Measurements from ENCODE around the gene CARMIL1.

The CARMIL1 gene

DNA sequence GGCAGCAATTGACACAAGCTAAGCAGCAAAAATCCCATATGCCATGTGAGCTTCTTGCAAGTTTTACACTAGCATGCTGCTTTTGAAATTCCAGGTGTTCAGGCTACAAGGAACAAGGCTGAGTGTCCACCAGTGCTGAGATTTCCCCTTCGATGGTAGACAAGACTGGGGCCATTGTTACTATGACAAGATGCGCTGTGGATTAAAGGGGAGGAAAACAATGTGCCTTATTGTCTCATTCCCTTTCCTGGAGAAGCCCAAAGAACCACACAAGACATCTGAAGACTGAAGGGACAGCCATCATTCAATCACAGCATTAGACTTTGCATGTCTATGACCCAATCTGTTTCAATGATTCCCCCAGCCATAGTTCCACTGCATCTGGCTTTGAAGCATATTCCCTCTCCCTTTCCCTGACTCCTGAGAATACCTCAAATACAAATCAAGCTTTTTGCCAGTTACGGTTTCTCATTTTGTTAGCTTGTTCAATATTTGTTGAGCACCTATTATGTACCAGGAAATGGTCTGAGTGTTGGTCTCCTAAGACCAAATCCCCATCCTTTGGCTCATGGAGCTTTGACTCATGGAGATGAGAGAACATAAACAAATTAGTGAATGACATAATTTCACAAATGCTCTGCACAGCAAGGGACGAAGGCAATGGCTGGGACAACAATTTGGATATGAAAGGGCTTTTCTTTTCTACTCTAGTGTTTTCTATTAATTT, 349.5 kb downstream of the CARMIL1 start:
- no peak overlapping the region for H3K4me3 ChIP-seq (ENCODE audit: severe bottlenecking)
- no peaks in the 10 kb centered on the region for H3K9me3 ChIP-seq (ENCODE audit: severe bottlenecking)
- no peak for ATAC-seq (ENCODE audit: low read depth)
- no peak for DNase-seq (ENCODE audit: low spot score)
- H3K27ac ChIP-seq (ENCODE audit: poor library complexity, severe bottlenecking), result no peak overlapping the region
- TF ChIP-seq, protein P1, sequence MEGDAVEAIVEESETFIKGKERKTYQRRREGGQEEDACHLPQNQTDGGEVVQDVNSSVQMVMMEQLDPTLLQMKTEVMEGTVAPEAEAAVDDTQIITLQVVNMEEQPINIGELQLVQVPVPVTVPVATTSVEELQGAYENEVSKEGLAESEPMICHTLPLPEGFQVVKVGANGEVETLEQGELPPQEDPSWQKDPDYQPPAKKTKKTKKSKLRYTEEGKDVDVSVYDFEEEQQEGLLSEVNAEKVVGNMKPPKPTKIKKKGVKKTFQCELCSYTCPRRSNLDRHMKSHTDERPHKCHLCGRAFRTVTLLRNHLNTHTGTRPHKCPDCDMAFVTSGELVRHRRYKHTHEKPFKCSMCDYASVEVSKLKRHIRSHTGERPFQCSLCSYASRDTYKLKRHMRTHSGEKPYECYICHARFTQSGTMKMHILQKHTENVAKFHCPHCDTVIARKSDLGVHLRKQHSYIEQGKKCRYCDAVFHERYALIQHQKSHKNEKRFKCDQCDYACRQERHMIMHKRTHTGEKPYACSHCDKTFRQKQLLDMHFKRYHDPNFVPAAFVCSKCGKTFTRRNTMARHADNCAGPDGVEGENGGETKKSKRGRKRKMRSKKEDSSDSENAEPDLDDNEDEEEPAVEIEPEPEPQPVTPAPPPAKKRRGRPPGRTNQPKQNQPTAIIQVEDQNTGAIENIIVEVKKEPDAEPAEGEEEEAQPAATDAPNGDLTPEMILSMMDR (IDR thresholded peaks at IDR 0.05; ENCODE audit: poor library complexity, severe bottlenecking), result no peak
- H3K27me3 ChIP-seq (ENCODE audit: insufficient read depth, poor library complexity, severe bottlenecking), result no peaks in the 10 kb centered on the region
- no peaks in the 10 kb centered on the region for H3K4me1 ChIP-seq (ENCODE audit: insufficient read depth, poor library complexity, severe bottlenecking)
- no peaks in the 10 kb centered on the region for H3K36me3 ChIP-seq (ENCODE audit: low read depth)

DNA sequence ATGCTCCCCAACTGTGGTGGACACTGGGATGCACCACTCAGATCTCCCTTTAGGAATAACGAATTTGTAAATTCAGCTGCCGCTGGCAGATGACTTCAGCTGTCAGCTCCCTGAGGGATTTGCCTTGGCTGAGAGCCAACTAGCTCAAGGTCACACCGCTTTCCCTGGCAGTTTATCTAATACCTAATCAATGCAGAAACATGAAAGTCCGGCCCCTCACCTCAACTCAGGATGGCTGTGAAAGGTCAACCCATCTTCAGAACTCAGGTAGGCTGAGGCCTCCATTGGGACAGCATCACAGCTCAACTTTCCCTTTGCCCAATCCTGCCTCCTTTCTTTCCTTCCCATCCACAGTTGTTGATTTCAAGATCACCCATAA, 350.0 kb downstream of the CARMIL1 start:
- Histone ChIP-seq H3K27ac (ENCODE audit: poor library complexity, severe bottlenecking) (no peak overlapping the region), H3K27me3 (ENCODE audit: insufficient read depth, poor library complexity, severe bottlenecking) (no peaks in the 10 kb centered on the region), H3K4me3 (ENCODE audit: severe bottlenecking) (no peak overlapping the region), H3K36me3 (ENCODE audit: low read depth) (no peaks in the 10 kb centered on the region), H3K4me1 (ENCODE audit: insufficient read depth, poor library complexity, severe bottlenecking) (no peaks in the 10 kb centered on the region), H3K9me3 (ENCODE audit: severe bottlenecking) (no peaks in the 10 kb centered on the region)
- ATAC-seq (ENCODE audit: low read depth), result no peak
- TF ChIP-seq, protein P1 (IDR thresholded peaks at IDR 0.05; ENCODE audit: poor library complexity, severe bottlenecking), result no peak
- DNase-seq (ENCODE audit: low spot score), result no peak

- no peak overlapping the region for H3K27ac ChIP-seq (ENCODE audit: poor library complexity, severe bottlenecking)
- TF ChIP-seq, protein P1 (IDR thresholded peaks at IDR 0.05; ENCODE audit: poor library complexity, severe bottlenecking), result no peak
- H3K4me1 ChIP-seq (ENCODE audit: insufficient read depth, poor library complexity, severe bottlenecking), result no peaks in the 10 kb centered on the region
- H3K27me3 ChIP-seq (ENCODE audit: insufficient read depth, poor library complexity, severe bottlenecking), result no peaks in the 10 kb centered on the region
- no peaks in the 10 kb centered on the region for H3K36me3 ChIP-seq (ENCODE audit: low read depth)
- no peaks in the 10 kb centered on the region for H3K9me3 ChIP-seq (ENCODE audit: severe bottlenecking)
- no peak overlapping the region for H3K4me3 ChIP-seq (ENCODE audit: severe bottlenecking)
- DNase-seq (ENCODE audit: low spot score) (no peak), ATAC-seq (ENCODE audit: low read depth) (no peak)
These were observed 351.5 kb downstream of the CARMIL1 start for GRCh38 chr6:25630508-25631278.

GRCh38 chr6:25635886-25636317, 356.7 kb downstream of the CARMIL1 start:
- H3K27ac ChIP-seq (ENCODE audit: poor library complexity, severe bottlenecking), result no peak overlapping the region
- no peak for DNase-seq (ENCODE audit: low spot score)
- ATAC-seq (ENCODE audit: low read depth), result no peak
- H3K9me3 ChIP-seq (ENCODE audit: severe bottlenecking), result no peaks in the 10 kb centered on the region
- TF ChIP-seq, protein P1 (IDR thresholded peaks at IDR 0.05; ENCODE audit: poor library complexity, severe bottlenecking), result no peak
- H3K36me3 ChIP-seq (ENCODE audit: low read depth), result no peaks in the 10 kb centered on the region
- H3K4me3 ChIP-seq (ENCODE audit: severe bottlenecking), result no peak overlapping the region
- H3K27me3 ChIP-seq (ENCODE audit: insufficient read depth, poor library complexity, severe bottlenecking), result peaks cover 3% of the 10 kb centered on the region
- H3K4me1 ChIP-seq (ENCODE audit: insufficient read depth, poor library complexity, severe bottlenecking), result no peaks in the 10 kb centered on the region

DNA sequence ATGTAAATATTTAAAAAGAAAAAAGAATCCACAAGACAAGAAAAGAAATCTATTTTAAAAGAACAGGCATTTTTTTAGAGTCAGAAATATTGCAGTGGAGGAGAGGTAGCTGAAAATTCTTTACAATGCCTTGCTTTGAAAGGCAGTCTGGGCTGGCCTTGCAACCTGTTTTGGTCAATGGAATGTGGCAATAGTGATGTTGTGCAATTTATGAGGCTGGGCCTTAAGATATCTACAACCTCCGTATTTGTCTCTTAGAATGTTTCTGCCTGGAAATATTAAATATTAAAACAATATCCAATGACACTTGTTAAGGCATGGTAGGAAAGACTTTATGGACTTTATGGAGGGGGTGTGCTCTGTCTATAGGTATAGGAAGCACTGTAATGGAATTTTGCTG, 358.0 kb downstream of the CARMIL1 start:
- H3K27ac ChIP-seq (ENCODE audit: poor library complexity, severe bottlenecking), result no peak overlapping the region
- H3K27me3 ChIP-seq (ENCODE audit: insufficient read depth, poor library complexity, severe bottlenecking), result peaks cover 4% of the 10 kb centered on the region
- ATAC-seq (ENCODE audit: low read depth) (no peak), DNase-seq (ENCODE audit: low spot score) (no peak)
- H3K4me1 ChIP-seq (ENCODE audit: insufficient read depth, poor library complexity, severe bottlenecking), result no peaks in the 10 kb centered on the region
- H3K9me3 ChIP-seq (ENCODE audit: severe bottlenecking), result no peaks in the 10 kb centered on the region
- TF ChIP-seq, protein P1 (IDR thresholded peaks at IDR 0.05; ENCODE audit: poor library complexity, severe bottlenecking), result no peak
- H3K36me3 ChIP-seq (ENCODE audit: low read depth), result no peaks in the 10 kb centered on the region
- no peak overlapping the region for H3K4me3 ChIP-seq (ENCODE audit: severe bottlenecking)
